HG03520 (cell line): Measurements from ENCODE around the gene USP25.
"Not testable (repeated sequence)": the region's sequence is repeated elsewhere in the genome, so short reads cannot be mapped to it uniquely, and the experiment has no call there.

Experiments
- ATAC-seq: cut with Tn5 transposase; IDR thresholded peaks from one replicate; pipeline ENCODE4 v1.9.1; 2021; ENCODE audit warnings: mild to moderate bottlenecking, moderate library complexity; ENCODE audit not compliant: unreplicated experiment

Gene USP25

DNA sequence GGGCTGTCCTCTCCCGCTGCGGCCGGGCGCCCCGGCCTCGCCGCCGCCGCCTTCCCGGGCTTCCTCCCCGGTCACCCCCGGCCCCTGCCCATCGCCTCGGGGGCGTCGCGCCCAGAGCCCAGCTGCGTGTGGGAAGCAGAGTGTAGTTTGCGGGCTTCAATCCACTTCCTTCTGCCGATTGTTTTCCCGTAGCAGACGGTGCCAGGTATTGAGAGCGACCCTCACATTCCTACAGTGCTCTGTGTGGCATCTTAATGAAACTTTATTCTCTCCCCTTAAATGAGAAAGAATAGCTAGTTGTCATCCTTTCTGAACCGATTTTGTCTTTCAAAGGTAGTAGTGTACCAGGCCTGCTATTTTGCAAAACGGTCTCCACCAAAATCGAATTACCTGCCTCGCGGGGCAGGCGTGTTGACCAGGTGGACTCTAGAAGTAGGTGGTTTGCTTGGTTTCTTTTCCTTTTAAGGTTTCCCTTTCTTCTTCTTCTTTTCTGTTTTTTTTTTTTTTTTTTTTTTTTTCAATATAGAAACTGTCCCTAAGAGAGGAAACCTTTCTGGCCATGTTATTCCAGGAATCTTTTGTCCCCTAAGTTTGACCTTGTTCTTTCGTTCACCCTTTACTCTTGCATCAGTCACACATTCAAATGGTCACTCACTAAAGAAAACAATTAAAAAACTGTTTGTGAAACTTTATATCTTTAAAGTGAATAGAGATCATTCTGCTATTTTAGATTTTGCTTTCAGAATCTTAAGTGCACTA is 881 bp downstream of the USP25 start:
- ATAC-seq = no peak

DNA sequence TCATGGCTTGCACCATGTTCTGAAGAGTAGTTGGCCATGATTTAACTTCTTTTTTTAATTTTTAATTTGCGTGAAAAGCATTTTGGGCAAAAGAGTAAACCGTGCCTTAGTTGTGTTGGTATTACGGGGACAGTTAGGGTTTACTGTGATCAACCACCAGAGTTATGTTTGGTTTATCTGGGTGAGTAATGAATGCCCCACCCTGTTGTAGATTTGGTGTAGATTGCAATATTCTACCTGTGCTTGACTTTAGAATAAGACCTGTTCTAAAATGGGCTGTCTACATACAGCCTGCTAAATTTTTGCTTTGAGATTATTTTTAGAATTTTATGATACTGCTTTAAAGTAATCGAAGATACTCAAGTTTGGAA is 1.4 kb downstream of the USP25 start:
- no peak for ATAC-seq

DNA sequence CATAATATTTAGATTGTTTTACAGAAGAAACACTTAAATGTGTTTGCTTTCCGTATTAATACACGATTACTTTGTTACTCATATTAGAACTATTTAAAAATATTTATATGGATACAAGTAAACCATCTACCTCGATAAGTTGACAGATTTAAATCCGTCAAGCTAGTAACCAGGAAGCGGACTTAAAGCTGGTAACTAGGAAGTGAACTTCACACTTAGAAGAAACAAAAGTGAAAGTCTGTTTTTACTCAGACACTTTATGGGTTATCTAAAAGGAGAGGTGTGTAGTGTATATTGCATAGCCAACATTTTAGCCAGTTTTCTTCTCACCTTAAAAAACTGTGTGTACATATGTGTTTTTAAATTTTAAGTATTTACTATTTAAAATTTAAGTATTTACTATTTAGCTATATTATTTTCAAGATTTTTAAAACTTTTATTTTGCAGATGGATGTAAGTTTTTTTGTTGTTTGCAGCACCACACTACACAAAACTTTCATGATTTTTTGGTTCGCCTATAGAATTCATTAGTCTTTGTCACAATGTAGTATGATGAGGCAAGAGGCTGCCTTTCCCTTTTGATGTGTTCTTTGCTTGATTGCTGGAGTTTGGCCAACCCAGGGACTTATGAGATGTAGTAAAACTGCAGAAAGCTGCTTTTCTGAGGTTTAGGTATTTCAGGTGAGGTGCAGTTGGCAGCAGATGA is 2.7 kb downstream of the USP25 start:
- ATAC-seq = peak; percentile 57

DNA sequence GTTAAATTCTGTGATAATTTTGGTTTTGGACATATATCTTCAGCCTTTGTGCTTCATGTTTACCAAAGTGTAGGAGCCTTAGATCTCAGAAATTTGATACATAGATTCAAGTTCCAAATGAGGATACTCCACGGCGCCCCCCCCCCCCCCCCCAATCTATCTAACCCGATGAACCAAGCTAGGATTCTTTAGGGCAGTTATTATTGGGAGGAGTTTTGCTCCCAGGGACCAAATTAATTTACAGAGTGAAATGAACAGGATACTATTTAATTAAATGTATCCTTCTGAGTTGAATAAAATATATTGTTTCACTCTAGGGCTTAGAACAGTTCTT is 3.2 kb downstream of the USP25 start:
- no peak for ATAC-seq

DNA sequence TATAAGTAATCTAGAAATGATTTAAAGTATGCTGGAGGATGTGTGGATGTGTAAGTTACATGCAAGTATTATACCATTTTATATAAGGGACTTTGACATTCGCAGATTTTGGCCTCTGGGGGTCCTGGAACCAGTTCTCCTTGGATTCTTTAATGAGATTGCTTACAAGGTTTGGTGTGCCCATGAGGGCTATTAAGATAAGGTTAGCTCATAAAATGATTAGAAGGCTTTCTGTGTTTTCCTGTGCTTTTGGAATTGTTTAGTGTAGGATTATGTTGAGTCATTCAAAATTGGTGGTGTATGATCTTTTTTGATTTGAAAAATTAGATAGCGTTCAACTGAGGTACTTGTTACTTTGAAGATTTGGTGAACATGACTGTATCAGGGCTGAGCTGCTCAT is 5.6 kb downstream of the USP25 start:
- ATAC-seq = no peak

DNA sequence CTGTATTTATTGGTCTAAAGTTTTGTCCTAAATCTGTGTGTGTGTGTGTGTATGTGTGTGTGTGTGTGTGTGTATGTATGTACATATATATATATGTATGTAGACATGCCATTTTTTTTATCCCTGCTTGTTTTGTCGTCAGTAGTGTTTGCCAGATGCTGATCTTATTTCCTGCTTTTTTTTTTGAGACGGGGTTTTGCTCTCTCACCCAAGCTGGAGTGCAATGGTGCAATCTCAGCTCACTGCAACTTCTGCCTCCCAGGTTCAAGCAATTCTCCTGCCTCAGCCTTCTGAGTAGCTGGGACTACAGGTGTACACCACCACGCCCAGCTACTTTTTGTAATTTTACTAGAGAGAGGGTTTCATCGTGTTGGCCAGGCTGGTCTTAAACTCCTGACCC is 6.1 kb downstream of the USP25 start:
- not testable (repeated sequence) for ATAC-seq

DNA sequence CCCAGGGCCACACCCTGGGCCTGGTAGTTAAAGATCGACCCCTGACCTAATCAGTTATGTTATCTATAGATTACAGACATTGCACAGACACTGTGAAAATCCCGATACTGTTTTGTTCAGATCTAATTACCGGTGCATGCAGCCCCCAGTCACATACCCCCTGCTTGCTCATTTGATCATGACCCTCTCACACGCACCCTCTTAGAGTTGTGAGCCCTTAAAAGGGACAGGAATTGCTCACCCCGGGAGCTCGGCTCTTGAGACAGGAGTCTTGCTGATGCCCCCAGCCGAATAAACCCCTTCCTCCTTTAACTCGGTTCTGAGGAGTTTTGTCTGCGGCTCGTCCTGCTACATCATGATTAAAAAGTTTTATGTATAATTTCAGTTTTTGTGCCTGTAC is 9.0 kb downstream of the USP25 start:
- not testable (repeated sequence) for ATAC-seq

DNA sequence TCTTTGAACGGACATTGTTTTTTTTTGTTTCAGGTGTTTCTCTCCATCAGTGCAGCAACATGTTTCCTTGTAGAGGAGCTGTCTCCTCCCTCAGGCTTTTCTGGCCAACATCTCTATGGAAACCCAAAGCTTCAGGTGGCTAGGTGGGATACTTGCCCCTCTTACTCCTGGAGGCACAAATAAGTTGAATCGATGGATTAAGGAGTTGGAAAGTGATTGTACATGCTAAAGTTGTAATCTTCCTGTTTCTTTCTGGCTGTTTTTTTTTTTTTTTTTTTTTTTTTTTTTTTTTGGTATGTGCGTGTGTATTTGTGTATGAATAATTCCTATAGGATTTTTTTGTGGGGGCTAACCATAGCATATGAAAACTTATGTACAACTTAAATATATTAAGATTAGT is 10.6 kb downstream of the USP25 start:
- no peak for ATAC-seq

DNA sequence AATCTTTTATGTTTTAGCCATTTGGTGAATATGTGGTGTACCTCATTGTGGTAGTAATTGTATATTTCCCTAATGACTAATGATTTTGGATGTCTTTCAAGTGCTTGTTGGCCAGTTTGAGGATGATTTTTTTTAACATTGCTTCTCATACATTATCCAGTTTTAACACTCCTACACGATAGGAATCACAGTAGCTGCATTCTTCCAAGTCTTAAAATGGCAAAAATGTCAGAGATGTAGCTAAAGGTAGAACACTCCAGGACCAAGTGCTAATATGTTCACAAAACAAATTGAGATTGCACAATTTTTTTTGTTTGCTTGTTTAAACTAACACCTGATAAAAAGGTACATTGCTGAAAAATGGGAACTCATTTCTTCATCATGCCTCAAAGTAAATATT is 11.7 kb downstream of the USP25 start:
- ATAC-seq = no peak

DNA sequence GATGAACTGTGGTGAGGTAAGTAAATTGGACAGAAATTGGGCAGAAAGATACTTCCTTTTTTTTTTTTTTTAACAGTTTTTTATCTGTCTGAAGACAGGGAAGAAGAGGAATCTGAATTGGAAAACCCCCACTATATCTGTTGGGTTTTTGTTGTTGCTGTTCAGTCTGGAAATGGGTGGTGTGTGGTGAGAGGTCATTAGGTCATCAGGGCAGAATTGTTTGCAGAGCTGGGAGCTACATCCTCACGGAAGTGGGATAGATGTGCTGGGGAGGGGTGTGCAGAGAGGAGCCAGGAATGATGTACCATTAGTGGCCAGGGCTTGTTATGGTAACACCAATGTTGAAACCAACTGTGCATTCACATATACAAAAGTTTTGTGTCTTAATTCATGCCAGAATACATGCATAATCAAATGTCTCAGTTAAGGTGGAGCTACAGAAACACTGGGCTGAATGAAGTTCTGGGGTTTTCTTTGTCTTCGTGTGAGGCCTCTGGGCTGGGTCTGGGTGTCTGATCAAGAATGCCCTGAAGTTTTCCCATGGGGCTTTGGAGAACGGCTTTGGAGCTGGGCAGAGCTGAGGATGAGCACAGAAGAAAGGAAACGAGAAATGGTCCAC is 12.4 kb downstream of the USP25 start:
- ATAC-seq = no peak

DNA sequence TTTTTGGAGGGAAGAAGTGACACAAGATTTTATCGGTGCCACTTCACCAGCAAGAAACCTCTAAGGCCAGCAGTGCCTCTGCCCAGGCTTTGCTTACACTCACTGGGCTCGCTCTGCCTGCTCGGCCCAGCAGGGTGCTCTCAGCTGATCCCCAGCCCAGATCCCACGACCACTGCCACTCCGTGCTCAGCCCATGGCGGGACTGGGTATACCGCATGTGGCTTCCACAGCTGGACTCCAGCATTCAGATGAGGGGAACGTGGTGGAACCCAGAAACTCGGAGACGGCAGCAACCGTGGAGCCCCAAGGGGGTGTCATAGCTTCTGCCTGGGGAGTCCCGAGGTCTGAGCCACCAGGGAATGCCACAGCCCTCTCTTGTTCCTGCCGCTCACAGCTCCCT is 12.9 kb downstream of the USP25 start:
- no peak for ATAC-seq

DNA sequence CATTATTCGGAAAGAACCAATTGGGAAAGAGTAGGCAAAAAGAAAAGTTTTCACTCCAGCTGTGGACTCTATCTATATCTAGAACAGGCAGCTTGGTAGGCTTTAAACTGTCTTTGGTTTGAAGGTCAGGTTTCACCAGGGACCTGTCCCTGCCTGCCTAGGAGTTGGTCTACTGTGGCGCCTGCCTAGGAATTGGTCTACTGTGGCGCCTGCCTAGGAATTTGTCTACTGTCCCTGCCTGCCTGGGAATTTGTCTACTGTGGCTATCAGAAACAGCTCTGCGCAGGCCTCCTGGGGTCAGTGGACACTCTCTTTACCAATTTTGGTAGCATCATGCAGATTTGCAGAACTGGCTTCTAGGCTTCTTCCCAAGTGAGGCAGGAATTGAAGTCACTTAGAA is 13.8 kb downstream of the USP25 start:
- ATAC-seq = no peak

DNA sequence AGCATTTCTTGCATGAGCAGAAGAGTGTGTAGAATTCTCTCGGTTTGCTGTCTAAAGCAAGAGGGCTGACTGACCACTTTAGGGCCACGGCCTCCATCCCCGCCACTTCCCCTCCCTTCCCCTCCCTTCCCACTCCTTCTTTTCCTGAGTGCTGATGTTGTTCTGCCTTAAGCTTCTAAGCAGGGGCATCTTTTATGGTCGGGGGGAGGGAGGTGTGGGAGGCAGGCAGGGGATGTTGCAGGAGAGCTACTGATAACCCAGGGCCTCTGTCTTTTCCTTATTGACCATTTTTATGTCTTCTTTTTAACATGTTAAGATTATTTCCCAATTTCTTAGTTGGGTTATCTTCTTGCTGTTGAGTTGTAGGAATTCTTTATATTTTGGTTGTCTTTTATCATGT is 15.1 kb downstream of the USP25 start:
- no peak for ATAC-seq

DNA sequence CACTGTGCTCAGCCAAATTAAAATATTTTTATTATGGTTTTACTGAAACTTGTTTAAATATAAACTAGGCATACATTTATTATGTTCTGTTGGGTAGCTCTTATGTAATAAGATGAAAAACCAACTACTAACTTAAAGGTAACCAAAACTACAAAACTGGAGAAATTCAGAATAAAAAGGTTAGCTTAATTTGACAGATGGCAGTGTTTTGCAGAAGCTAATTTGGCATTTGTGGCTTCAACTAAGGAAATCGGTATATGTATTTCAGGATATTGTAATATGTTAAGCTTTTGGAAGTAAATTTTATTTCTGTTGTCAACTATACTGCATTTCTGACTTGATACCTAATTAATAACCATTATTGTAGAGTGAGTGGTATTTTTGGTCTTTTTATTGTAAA is 18.8 kb downstream of the USP25 start:
- no peak for ATAC-seq

DNA sequence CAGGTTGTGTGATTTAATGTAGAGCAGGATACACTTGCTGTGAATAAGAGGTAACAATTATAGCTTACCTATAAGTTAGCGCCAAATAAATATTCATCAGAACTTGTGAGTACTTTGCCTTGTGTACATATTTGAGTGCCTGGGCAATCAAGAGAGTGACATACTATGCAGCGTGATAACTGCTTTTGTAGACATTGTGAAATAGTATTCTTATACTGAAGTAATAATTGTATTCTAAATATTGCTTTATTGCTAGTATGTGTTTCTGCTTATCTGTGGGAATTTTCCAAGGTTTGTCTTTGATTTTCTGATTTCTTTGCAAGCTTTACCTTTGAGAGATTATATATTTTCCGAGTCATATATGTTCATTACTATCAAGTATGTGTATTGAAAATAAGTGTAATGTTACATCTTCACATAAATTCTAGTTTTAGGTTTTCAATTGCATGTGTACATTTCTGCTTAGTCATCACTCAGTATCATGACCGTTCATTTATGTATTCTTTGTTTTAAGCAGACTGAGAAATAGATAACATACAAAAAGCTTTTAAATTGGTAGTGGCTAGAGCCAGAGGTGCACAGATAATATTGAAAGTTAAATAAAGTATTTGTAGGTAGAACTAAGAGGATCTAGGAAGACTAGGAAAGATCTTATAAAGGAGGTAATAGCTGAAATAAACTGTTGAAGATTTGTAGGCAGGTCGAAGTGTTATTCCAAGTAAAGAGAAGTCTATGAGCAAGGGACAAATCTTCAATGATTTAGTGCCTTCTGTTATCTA is 19.5 kb downstream of the USP25 start:
- no peak for ATAC-seq

DNA sequence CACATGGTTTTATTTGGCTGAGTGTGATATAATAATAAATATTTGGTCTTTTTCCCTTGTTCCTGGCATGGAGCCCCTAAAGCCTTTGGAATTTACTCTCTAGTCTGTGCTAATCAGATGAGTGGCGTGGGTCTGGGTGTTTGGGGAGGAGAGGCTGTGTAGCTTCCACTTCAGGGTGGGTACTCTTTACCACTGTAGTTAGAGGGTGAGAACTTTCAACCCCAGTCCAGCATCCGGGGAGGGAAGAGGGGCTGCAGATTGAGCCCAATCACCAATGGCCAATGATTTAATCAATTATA is 20.0 kb downstream of the USP25 start:
- no peak for ATAC-seq

DNA sequence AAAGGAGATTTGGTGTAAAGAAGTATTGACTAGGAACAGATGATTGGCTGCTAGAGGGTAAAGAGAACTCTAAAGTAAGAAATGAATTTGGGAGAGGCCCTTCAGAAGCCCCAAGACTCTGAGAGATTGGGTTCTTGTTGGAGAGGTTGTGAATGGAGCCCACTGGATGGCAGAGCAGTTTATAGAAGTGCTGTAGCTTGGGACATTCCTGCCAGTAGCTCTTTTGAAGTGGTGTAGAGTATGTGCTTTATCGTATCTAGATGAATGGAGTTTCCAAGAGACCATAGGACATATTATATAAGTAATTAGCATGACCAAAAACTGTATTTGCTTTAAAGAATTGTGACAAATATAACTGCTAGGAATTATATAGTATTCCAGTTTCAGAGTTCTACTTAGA is 21.3 kb downstream of the USP25 start:
- ATAC-seq = no peak

DNA sequence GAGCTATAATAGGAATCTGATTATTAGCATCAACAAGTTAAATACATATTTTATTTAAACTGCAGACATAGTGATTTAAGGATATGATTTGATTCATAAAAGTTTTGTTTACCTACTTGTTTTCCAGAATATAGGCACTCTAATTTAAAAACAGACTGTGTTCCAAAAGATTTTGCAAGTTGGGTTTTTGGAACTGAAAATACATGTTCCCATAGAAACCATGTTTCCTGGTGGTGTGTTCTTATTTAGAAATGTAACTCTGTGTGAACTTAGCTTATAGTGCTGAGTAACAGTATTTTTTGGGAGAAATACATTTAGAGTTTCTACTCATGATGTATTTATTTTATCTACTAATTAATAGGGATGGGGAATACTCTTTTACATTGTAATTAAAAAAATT is 21.8 kb downstream of the USP25 start:
- ATAC-seq = no peak

DNA sequence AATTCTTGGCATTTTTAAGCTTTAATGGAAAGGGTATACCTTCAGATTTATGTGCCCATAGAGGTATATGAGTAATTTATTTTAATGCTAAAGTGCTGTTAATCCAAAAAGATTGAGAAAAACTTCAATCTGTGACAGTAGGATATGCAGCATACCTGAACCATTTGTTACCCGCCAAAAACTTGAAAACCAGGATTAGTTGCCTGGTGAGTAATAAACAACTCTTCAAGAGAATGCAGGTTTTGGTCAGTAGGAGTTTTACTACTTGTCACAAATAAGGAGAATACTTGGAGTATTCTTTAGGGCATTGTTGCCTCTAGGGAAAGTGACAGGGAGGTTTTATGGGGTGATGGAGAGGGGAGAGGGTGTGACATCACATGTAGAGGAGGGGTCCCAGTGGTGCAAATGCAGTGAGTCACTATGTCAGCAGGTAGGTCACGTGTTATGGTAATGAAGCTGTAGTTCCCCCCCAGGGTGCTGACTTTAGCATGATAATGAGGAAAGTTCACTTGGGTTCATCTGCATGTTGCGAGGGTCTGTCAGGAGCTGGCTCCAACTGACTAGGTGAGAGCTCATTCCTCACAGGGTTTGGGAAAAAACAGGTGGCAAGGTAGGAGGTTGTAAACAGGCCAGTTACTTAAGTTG is 23.1 kb downstream of the USP25 start:
- no peak for ATAC-seq

DNA sequence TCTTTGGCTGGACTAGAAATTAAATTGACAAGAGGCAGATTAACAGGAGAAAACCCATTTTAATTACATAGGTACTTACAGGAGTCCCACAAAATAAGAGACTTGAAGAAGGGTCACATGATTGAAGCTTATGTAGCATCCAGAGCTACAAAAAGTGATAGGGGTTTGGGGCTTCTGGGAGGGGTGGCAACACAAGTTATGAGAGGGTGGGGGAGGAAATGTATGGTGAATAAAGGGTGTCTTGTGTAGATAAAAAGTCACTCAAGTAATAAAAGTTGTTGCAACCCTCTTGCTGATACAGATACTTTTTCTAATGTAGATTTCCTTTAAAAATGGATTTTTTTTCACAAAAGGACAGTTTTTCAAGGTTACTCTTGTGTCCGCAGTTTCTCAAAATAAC is 24.0 kb downstream of the USP25 start:
- no peak for ATAC-seq

DNA sequence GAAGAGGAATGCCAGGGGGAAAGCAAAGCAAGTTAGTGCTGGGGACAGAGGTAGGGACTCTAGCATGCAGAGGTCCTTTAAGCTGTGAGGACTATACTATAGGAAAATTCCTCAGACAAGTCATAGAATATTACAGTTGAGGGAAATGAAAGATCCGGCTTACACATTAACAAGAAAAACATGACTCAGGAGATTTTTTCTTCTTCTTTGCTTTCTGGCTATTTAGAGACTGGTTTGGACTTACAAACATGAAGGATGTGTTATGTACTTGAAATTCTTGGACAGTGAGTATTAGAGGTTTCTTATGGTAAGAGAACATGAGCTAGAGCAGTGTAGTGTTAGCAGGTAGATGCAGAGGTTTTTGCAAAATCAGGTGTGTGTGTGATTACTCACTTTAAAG is 24.9 kb downstream of the USP25 start:
- no peak for ATAC-seq
